SK-N-MC (cell line): ENCODE measurements around the gene CD6.
"Not testable (repeated sequence)": the region's sequence is repeated elsewhere in the genome, so short reads cannot be mapped to it uniquely, and the experiment has no call there.

Experiments
- DNase-seq: peaks from one replicate; pipeline ENCODE4 v3.0.0-alpha.2; 2011; ENCODE audit warnings: low read depth, low spot score
- H3K27ac ChIP-seq: fragments of 200-600 bp; sonication (generic); 2 replicates; pipeline ENCODE4 v1.5.1; 2016; ENCODE audit warnings: mixed run types
- H3K36me3 ChIP-seq: fragments of 200-600 bp; sonication (generic); 2 replicates; pipeline ENCODE4 v1.6.1; 2017; ENCODE audit warnings: antibody characterized with exemption, low read length, mixed read lengths; ENCODE audit not compliant: insufficient read depth
- H3K4me3 ChIP-seq: fragments of 200-600 bp; sonication (generic); 2 replicates; pipeline ENCODE4 v1.5.1; 2016
- H3K9ac ChIP-seq: fragments of 200-600 bp; sonication (generic); 2 replicates; pipeline ENCODE4 v1.8.0; 2017; ENCODE audit warnings: mixed run types, mixed read lengths; ENCODE audit not compliant: insufficient read length
- H3K9me3 ChIP-seq: fragments of 200-600 bp; sonication (generic); 2 replicates; pipeline ENCODE4 v1.6.1; 2017; ENCODE audit warnings: low read depth, mild to moderate bottlenecking, antibody characterized with exemption, low read length, moderate library complexity, mixed read lengths
- EZH2 ChIP-seq: fragments of 200-600 bp; sonication (generic); IDR thresholded peaks from one replicate; pipeline ENCODE4 v1.6.1; 2017; ENCODE audit warnings: antibody characterized with exemption
- FOXP2 ChIP-seq: optimal IDR thresholded peaks from 2 replicates; pipeline ENCODE3; 2011; ENCODE audit warnings: mild to moderate bottlenecking, moderate library complexity; ENCODE audit not compliant: insufficient read depth; ENCODE audit errors: extremely low read length, control extremely low read depth
- POLR2AphosphoS5 ChIP-seq: IDR thresholded peaks from 2 replicates; pipeline ENCODE4 v1.6.1; 2012; ENCODE audit warnings: mild to moderate bottlenecking, low read depth, low read length, borderline replicate concordance

Gene CD6

GRCh38 chr11:61056571-61056970 lies 85.1 kb downstream of the CD6 start:
- Histone ChIP-seq H3K9me3 (no peaks in the 10 kb centered on the region), H3K27ac (no peak overlapping the region), H3K36me3 (no peaks in the 10 kb centered on the region), H3K4me3 (no peak overlapping the region), H3K9ac (no peak overlapping the region)
- DNase-seq = no peak
- TF ChIP-seq POLR2AphosphoS5 (no peak), FOXP2 (no peak), EZH2 (no peak)

DNA sequence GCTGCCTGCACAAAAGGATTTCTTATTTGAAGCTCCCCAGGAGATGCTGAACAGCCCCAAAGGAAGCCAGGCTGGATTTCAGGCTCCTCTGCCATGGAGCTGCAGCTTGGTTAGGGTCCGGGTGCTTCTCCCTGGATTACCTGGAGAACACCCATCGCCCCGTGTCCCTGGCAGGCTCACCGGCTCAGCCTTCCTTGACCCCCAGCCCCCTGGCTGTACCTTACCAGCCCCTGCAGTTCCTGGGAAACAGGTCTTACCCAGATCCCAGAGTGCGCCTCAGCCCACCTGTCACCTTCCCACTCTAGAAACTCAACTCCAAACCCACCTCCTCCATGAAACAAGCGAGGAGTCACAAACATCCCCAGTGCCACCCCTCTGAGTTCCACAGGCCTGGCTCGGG lies 85.5 kb downstream of the CD6 start:
- no peak for TF ChIP-seq FOXP2
- TF ChIP-seq POLR2AphosphoS5 = no peak
- no peak for TF ChIP-seq EZH2
- H3K9ac ChIP-seq = no peak overlapping the region
- H3K27ac ChIP-seq = no peak overlapping the region
- no peak for DNase-seq
- no peak overlapping the region for H3K4me3 ChIP-seq
- H3K36me3 ChIP-seq = no peaks in the 10 kb centered on the region
- no peaks in the 10 kb centered on the region for H3K9me3 ChIP-seq

DNA sequence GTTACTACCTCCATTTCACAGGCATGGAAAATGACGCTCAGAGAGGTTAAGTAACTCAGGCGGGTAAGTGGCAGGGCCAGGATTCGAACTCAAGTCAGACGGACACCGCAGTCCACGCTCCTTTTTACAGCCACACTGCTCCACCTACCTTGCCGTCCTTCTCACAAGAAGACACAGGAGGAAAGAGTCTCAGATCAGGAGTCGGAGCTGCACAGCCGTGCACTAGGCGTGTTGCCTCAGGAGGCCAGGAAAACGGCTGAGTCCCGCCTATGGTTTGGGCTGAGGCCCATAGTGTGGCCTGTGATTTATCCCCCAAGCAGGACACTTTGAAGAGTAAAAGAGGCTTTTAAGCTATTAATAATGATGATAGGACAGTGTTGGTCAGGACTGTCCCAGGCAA lies 86.1 kb downstream of the CD6 start:
- no peak overlapping the region for H3K4me3 ChIP-seq
- H3K9me3 ChIP-seq = no peaks in the 10 kb centered on the region
- TF ChIP-seq FOXP2 = no peak
- DNase-seq = no peak
- no peak overlapping the region for H3K9ac ChIP-seq
- no peaks in the 10 kb centered on the region for H3K36me3 ChIP-seq
- no peak overlapping the region for H3K27ac ChIP-seq

- H3K9ac ChIP-seq = no peak overlapping the region
- DNase-seq = no peak
- H3K9me3 ChIP-seq = no peaks in the 10 kb centered on the region
- TF ChIP-seq FOXP2 (no peak), POLR2AphosphoS5 (no peak), EZH2 (no peak)
- no peaks in the 10 kb centered on the region for H3K36me3 ChIP-seq
- no peak overlapping the region for H3K27ac ChIP-seq
- H3K4me3 ChIP-seq = no peak overlapping the region
Measured at GRCh38 chr11:61058583-61059259, 87.2 kb downstream of the CD6 start.

GRCh38 chr11:61059260-61059752 lies 87.8 kb downstream of the CD6 start:
- Histone ChIP-seq H3K36me3 (no peaks in the 10 kb centered on the region), H3K27ac (no peak overlapping the region), H3K9me3 (no peaks in the 10 kb centered on the region), H3K9ac (no peak overlapping the region), H3K4me3 (no peak overlapping the region)
- TF ChIP-seq FOXP2 = no peak
- no peak for TF ChIP-seq POLR2AphosphoS5
- TF ChIP-seq EZH2 = no peak
- DNase-seq = no peak

GRCh38 chr11:61061081-61061826 lies 89.8 kb downstream of the CD6 start:
- Histone ChIP-seq H3K4me3 (no peak overlapping the region), H3K36me3 (no peaks in the 10 kb centered on the region), H3K9me3 (no peaks in the 10 kb centered on the region), H3K9ac (no peak overlapping the region), H3K27ac (no peak overlapping the region)
- DNase-seq = no peak
- TF ChIP-seq EZH2 (no peak), FOXP2 (no peak), POLR2AphosphoS5 (no peak)

- Histone ChIP-seq H3K27ac (no peak overlapping the region), H3K4me3 (no peak overlapping the region), H3K9me3 (no peaks in the 10 kb centered on the region), H3K9ac (no peak overlapping the region), H3K36me3 (no peaks in the 10 kb centered on the region)
- DNase-seq = no peak
- TF ChIP-seq POLR2AphosphoS5 (no peak), EZH2 (no peak), FOXP2 (no peak)
Measured at GRCh38 chr11:61062181-61062930, 90.9 kb downstream of the CD6 start.

GRCh38 chr11:61065236-61065635 lies 93.8 kb downstream of the CD6 start:
- H3K9ac ChIP-seq = not testable (repeated sequence)

More at GRCh38 chr11:61065236-61065635, 93.8 kb downstream of the CD6 start:
- not testable (repeated sequence) for DNase-seq, H3K27ac ChIP-seq, H3K4me3 ChIP-seq, H3K9me3 ChIP-seq, H3K36me3 ChIP-seq
